Fibroblast of lung (primary cell): ENCODE measurements around the gene INSR. TPM values are rescaled to one million over a fixed set of nuclear protein-coding genes. Genes with fewer than 3 reads are reported as not detected.

ENCODE experiments used
- DNase-seq, 2 donors: peaks; one replicate each; pipeline versions ENCODE4 v3.0.0 to v3.0.0-alpha.2; 2010; ENCODE audit warnings: low read depth in 2 of 2
- H2AFZ ChIP-seq: 2 replicates; pipeline ENCODE4 v1.5.1; 2012; ENCODE audit warnings: low read length, control low read depth, inconsistent platforms
- H3K27ac ChIP-seq: 2 replicates; pipeline ENCODE4 v1.5.1; 2011; ENCODE audit warnings: low read length, control low read depth; ENCODE audit not compliant: insufficient read depth
- H3K27me3 ChIP-seq: 2 replicates; pipeline ENCODE4 v1.5.1; 2011; ENCODE audit warnings: mild to moderate bottlenecking, low read length; ENCODE audit not compliant: control insufficient read depth, insufficient read depth
- H3K36me3 ChIP-seq: 2 replicates; pipeline ENCODE4 v1.5.1; 2011; ENCODE audit warnings: low read length; ENCODE audit not compliant: control insufficient read depth, insufficient read depth
- H3K4me1 ChIP-seq: 2 replicates; pipeline ENCODE4 v1.5.1; 2011; ENCODE audit warnings: low read length; ENCODE audit not compliant: control insufficient read depth, insufficient read depth; ENCODE audit errors: extremely low read depth
- H3K4me2 ChIP-seq: 2 replicates; pipeline ENCODE4 v1.5.1; 2011; ENCODE audit warnings: low read length, control low read depth; ENCODE audit not compliant: insufficient read depth; ENCODE audit errors: extremely low read depth
- H3K4me3 ChIP-seq, 4 experiments: fragments of 200-600 bp in 1 of 4; sonication (generic) in 1 of 4; replicated peaks in 1 of 4; 2 replicates each; pipeline ENCODE4 v1.5.1; 2011 to 2016; ENCODE audit warnings: low read length in 4 of 4, low read depth in 3 of 4, mild to moderate bottlenecking in 3 of 4, control low read depth in 2 of 4, inconsistent platforms in 1 of 4, mixed read lengths in 1 of 4; ENCODE audit not compliant: insufficient read depth in 1 of 4; ENCODE audit errors: control extremely low read depth in 1 of 4
- H3K79me2 ChIP-seq: 2 replicates; pipeline ENCODE4 v1.5.1; 2012; ENCODE audit warnings: mild to moderate bottlenecking, low read length, inconsistent platforms; ENCODE audit not compliant: control insufficient read depth, insufficient read depth
- H3K9ac ChIP-seq: 2 replicates; pipeline ENCODE4 v1.5.1; 2011; ENCODE audit warnings: mild to moderate bottlenecking, low read length, control low read depth; ENCODE audit not compliant: insufficient read depth
- H3K9me3 ChIP-seq: 2 replicates; pipeline ENCODE4 v1.5.1; 2012; ENCODE audit warnings: low read depth, low read length; ENCODE audit not compliant: control insufficient read depth, insufficient read depth
- H4K20me1 ChIP-seq: 2 replicates; pipeline ENCODE4 v1.5.1; 2011; ENCODE audit warnings: low read length; ENCODE audit not compliant: control insufficient read depth, insufficient read depth; ENCODE audit errors: extremely low read depth
- EZH2 ChIP-seq: IDR thresholded peaks from 2 replicates; pipeline ENCODE4 v1.5.1; 2012; ENCODE audit warnings: low read length, control low read depth, mild to moderate bottlenecking; ENCODE audit errors: missing control alignments
- polyA plus RNA-seq, 2 donors: library from polyadenylated mRNA; depleted of rRNA in 1 of 2; stranded (reverse) in 1 of 2; unstranded in 1 of 2; fragments of >200 nt; gene quantifications; 2 replicates each; pipeline ENCODE4 v1.2.1, GENCODE V29; 2011 to 2012; ENCODE audit warnings: missing spikeins in 1 of 2
- total RNA-seq: library from RNA; depleted of rRNA; stranded (reverse); fragments of >200 nt; gene quantifications from 2 replicates; pipeline ENCODE4 v1.2.1, GENCODE V29; 2014
- TF ChIP-seq, protein P1 (sequence below), 2 donors: IDR thresholded peaks in 1 of 2; conservative IDR thresholded peaks in 1 of 2; 1 replicate in 1 of 2; 2 replicates in 1 of 2; pipeline ENCODE4 v1.5.1; 2011 to 2012; ENCODE audit warnings: low read length in 2 of 2, control low read depth in 1 of 2, inconsistent platforms in 1 of 2, low read depth in 1 of 2, mild to moderate bottlenecking in 1 of 2

Gene INSR
- total and polyA plus RNA-seq, 2 donors (not counting 1 experiment from before 2014, with no cell fraction given): 3.7 to 23.9 TPM

DNA sequence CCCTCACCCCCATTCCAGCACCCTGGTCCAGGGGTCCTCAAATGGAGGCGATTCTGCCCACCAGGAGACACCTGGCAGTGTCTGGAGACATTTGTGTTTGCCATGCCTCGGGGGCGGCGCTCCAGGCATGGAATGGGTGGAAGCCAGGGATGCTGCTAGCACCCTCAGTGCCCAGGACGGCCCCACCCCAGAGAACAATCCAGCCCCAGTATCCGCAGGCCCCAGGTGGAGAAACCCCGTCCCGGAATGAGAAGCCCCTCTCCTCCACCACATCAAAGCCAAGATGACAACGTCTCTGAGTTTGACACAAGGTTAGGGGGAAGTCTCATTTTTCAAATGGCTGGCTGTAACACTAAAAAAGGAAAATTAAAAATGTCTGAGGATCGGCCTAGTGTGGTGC lies 68.5 kb downstream of the INSR start:
- no peak overlapping the region for H2AFZ ChIP-seq
- H3K9ac ChIP-seq: no peak overlapping the region
- no peak for DNase-seq
- H3K36me3 ChIP-seq: no peaks in the 10 kb centered on the region
- no peak for TF ChIP-seq EZH2
- TF ChIP-seq, protein P1, sequence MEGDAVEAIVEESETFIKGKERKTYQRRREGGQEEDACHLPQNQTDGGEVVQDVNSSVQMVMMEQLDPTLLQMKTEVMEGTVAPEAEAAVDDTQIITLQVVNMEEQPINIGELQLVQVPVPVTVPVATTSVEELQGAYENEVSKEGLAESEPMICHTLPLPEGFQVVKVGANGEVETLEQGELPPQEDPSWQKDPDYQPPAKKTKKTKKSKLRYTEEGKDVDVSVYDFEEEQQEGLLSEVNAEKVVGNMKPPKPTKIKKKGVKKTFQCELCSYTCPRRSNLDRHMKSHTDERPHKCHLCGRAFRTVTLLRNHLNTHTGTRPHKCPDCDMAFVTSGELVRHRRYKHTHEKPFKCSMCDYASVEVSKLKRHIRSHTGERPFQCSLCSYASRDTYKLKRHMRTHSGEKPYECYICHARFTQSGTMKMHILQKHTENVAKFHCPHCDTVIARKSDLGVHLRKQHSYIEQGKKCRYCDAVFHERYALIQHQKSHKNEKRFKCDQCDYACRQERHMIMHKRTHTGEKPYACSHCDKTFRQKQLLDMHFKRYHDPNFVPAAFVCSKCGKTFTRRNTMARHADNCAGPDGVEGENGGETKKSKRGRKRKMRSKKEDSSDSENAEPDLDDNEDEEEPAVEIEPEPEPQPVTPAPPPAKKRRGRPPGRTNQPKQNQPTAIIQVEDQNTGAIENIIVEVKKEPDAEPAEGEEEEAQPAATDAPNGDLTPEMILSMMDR (conservative IDR thresholded peaks at IDR 0.05 in 1 of 2, IDR thresholded peaks at IDR 0.05 in 1 of 2; ENCODE audit: low read depth in 1 of 2, low read length in 2 of 2): no peak
- no peaks in the 10 kb centered on the region for H4K20me1 ChIP-seq
- H3K4me2 ChIP-seq: no peak overlapping the region
- no peaks in the 10 kb centered on the region for H3K79me2 ChIP-seq
- no peak overlapping the region for H3K4me3 ChIP-seq
- H3K9me3 ChIP-seq: no peaks in the 10 kb centered on the region
- H3K4me1 ChIP-seq: no peaks in the 10 kb centered on the region
- no peak overlapping the region for H3K27ac ChIP-seq
- H3K27me3 ChIP-seq: peaks cover 2% of the 10 kb centered on the region

DNA sequence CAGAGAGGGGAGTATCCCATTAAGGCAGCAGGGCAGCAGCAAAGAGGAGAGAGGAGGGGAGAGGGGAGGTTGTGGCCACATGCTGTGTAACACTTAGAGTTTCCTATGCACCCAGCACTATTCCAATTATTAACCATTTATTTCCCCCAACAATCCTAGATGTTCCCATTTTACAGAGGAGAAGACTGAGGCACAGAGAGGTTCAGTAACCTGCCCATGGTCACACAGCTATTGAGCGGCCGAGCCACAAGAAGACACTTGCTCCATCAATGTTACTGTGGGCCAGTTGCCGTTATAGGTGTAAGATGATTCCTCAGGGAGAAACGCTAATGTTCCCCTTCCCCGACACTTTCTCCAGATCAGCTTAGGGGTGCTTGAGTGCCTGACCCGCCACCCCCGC lies 69.2 kb downstream of the INSR start:
- Histone ChIP-seq H3K36me3 (no peaks in the 10 kb centered on the region), H3K4me2 (no peak overlapping the region)

DNA sequence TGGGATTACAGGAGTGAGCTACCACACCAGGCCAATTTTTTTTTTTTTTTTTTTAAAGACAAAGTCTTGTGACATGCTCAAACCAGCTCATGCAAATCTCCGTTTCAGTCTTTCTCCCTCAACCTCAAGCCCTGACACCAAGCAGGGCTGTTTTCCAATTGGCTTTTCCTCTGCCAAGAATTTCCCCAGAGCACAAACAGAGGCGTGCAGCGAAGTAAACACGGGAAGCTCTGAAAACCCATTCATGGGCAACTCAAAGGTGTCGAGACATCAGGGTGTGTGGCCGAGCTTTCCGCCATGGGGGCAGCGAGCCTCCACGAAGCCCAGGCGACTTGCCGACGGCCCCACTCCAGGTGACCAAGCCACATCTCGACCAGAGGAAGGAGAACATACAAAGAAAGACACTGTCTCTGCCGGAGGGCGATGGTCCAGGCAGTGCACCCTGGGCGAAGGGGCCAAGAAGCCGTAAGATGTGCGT lies 70.0 kb downstream of the INSR start:
- peak; percentile 32 to 53 for DNase-seq
- no peaks in the 10 kb centered on the region for H3K36me3 ChIP-seq
- H3K4me1 ChIP-seq: no peaks in the 10 kb centered on the region
- H3K9me3 ChIP-seq: no peaks in the 10 kb centered on the region
- no peak overlapping the region for H2AFZ ChIP-seq
- H3K4me3 ChIP-seq: peak overlapping the region in 1 of 4 experiments; percentile 19
- peaks cover 2% of the 10 kb centered on the region for H3K27me3 ChIP-seq
- no peak overlapping the region for H3K4me2 ChIP-seq
- no peaks in the 10 kb centered on the region for H3K79me2 ChIP-seq
- H3K27ac ChIP-seq: no peak overlapping the region
- H3K9ac ChIP-seq: no peak overlapping the region
- H4K20me1 ChIP-seq: no peaks in the 10 kb centered on the region
- no peak for TF ChIP-seq EZH2
- TF ChIP-seq, protein P1 (conservative IDR thresholded peaks at IDR 0.05 in 1 of 2, IDR thresholded peaks at IDR 0.05 in 1 of 2; ENCODE audit: low read depth in 1 of 2, low read length in 2 of 2): no peak

More for the DNA sequence above, 69.2 kb downstream of the INSR start:
- DNase-seq: no peak
- no peaks in the 10 kb centered on the region for H4K20me1 ChIP-seq
- H3K4me3 ChIP-seq: no peak overlapping the region
- no peaks in the 10 kb centered on the region for H3K4me1 ChIP-seq
- no peaks in the 10 kb centered on the region for H3K79me2 ChIP-seq
- TF ChIP-seq, protein P1 (conservative IDR thresholded peaks at IDR 0.05 in 1 of 2, IDR thresholded peaks at IDR 0.05 in 1 of 2; ENCODE audit: low read depth in 1 of 2, low read length in 2 of 2): no peak
- TF ChIP-seq EZH2: no peak
- H3K27ac ChIP-seq: no peak overlapping the region
- H3K9ac ChIP-seq: no peak overlapping the region
- peaks cover 2% of the 10 kb centered on the region for H3K27me3 ChIP-seq
- H2AFZ ChIP-seq: no peak overlapping the region
- no peaks in the 10 kb centered on the region for H3K9me3 ChIP-seq
